Stimulated activated CD4-positive, alpha-beta T cell treated with anti-CD3 and anti-CD28 coated beads, Interleukin-12 subunit alpha, Interleukin-12 subunit beta, amount 100 ng/mL, for 24 hours (primary cell): ENCODE results near the gene HS6ST3.

Experiments used
- DNase-seq, 2 experiments: peaks; one replicate each; pipeline ENCODE4 v3.0.0-alpha.2; 2020; ENCODE audit warnings: low read depth in 2 of 2

The HS6ST3 gene

GRCh38 chr13:96308568-96308967, 218.7 kb downstream of the HS6ST3 start:
- no peak for DNase-seq

GRCh38 chr13:96314974-96315373, 225.1 kb downstream of the HS6ST3 start:
- no peak for DNase-seq

GRCh38 chr13:96338030-96338429, 248.1 kb downstream of the HS6ST3 start:
- DNase-seq: no peak

DNA sequence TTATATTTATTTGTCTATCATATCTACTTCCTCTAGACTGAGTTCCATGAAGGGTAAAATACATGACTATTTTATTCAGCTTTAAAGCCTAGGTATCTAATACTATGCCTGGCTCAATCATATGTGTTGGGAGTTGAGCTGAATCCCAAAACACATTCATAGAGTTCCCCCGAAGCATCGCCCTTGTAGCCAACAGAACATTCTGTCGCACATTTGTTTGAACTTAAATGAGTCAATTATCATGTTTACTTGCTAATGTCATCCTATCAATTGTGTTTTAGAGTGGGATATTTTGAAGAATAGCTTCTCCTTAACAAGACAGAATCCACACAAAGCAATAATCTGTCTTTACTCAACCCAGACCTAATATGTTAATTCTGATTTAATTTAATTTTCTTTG, 252.4 kb downstream of the HS6ST3 start:
- DNase-seq: no peak

DNA sequence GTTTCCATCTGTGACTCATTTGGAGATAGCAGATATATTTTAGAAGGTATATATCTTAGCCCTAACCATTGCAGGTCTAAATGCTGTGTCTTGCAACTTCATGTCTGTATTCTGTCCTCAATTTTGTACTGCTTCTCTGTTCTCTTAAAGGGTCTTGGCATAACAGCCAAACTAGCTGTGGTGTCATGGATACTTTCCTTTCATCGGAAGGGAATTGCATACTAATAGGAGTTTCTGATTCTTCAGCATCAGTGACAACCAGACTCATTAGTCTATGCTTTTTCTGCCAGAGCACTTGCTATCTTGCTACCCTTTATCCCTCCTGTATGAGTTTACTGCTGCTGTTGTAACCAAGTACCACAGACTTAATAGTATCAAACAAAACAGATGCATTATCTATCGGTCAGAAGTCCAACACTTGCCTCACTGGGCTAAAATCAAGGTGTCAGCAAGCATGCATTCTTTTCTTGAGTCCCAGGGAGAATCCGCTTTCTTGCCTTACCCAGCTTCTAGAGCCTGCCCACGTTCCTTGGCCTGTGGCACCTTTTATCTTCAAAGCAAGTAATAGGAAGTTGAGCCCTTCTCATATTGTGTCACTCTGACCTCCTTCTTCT, 253.1 kb downstream of the HS6ST3 start:
- DNase-seq: no peak

DNA sequence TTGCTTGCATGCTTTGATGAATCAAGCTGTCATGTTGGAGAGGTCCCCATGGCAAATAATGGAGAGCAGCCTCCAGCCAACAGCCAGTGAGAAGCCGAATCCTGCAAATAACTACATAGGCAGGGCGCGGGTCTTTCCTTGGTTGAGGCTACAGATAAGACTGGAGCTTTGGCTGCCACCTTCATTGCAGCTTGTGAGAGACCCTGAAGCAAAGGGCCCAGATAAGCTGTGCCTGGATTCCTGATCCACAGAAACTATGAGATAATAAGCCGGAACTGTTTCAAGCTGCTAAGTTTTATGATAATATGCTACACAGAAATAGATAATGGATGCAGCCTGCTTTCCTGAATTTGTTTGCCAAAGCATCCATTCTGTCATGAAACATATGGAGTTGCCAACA, 257.0 kb downstream of the HS6ST3 start:
- no peak for DNase-seq

DNA sequence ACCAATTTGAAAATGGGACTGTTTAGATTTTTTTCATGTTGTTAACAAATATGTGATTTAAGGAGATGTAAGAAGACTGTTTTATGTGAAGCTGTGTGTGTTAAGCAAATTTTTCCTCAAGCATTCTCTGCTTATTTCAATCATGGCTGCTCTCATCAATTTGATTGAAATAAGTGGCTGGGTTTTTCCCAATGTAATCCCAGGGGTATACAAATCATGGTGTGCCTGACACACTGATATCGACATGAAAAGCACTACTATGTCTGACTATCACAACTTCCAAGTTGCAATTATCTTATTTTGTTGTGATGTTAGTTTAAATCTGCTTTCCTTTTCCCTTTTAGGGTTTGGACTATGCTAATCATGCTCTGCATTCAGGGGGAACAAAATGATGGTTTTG, 283.7 kb downstream of the HS6ST3 start:
- no peak for DNase-seq

- no peak for DNase-seq
Observed at GRCh38 chr13:96377835-96378234, 287.9 kb downstream of the HS6ST3 start.

GRCh38 chr13:96379967-96380366, 290.1 kb downstream of the HS6ST3 start:
- DNase-seq: no peak

DNA sequence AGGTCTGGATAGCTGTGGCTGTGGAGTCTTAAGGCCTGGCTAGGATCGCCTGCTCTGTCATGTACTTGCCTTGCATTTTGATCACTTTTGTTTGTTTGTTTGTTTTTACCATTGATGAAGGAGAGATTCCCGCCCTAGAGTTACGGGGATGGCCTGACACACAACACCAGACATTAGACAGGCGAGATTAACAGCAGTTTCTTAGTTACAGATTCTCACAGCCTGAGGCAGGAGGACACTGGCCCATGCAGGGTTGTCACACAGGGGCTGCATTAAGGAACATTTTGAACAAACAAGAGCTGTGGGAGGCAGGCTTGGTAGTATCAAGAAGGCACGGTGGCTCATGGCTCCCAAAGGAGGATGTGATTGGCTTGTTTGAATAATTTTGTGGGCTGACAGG, 291.8 kb downstream of the HS6ST3 start:
- DNase-seq: no peak

DNA sequence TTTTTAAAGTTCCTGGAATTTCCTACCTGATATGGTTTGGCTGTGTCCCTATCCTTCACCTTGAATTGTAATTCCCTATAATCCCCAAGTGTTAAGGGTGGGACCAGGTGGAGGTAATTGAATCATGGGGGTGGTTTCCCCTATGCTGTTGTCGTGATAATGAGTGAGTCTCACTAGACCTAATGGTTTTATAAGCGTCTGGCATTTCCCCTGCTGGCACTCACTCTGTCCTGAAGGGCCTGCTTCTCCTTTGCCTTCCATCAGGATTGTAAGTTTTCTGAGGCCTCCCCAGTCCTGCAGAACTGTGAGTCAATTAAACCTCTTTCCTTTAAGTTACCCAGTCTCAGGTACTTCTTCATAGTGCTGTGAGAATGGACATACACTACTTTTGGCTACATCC, 298.7 kb downstream of the HS6ST3 start:
- no peak for DNase-seq

GRCh38 chr13:96391606-96392005, 301.7 kb downstream of the HS6ST3 start:
- no peak for DNase-seq

DNA sequence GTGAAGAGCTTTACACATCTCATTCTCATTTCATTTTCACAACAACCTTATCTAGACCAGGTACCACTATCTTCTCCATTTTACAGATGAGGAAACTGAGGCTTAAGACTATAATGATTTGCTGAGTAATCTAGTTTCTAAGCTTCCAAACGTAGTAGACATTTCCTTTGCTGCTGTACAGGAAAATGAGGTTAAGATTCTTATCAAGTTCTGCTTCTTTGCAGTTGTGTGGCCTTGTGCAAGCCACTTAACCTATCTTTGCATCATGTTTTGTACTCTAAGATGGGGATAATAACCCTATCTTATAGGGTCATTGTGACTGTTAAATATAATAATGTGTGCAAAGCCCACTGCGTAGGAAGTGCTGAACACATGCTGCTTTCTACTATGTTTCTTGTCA, 307.9 kb downstream of the HS6ST3 start:
- no peak for DNase-seq

DNA sequence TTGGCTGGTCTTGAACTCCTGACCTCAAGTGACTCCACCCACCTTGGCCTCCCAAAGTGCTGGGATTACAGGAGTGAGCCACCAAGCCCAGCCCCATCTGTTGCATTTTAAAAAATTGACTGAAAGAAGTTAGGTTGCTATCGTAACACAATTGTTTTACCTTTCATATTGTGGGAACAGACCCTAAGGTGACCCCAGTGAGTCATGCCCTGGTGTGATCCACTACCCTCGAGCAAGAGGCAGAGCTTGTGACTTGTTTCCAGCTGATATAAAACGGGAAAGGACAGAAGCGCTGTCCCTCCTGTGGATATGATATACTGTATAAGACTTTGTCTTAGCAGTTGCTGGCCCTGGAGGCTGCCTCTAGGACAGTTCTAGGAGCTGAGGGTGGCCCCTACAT, 308.6 kb downstream of the HS6ST3 start:
- no peak for DNase-seq

GRCh38 chr13:96403241-96403640, 313.3 kb downstream of the HS6ST3 start:
- no peak for DNase-seq

DNA sequence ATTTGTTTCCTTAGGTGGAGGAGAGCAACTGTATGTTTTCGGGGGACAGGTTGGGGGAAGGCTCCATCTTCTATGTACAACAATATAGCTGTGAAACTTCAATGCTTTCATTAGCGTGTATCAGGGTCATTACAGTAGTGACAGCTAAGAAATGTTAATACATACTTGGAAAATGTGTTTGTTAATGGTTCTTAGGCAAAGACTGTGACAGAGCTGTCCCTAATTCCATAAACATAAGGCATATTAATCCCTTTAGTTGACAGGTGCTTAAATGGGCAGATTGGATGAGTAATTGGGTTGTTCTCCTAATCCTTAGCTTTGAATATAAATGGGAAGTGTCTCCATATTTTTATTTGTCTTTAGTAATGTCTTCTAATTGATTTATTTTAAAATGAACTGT, 313.7 kb downstream of the HS6ST3 start:
- no peak for DNase-seq

GRCh38 chr13:96415831-96416385, 326.0 kb downstream of the HS6ST3 start:
- no peak for DNase-seq

DNA sequence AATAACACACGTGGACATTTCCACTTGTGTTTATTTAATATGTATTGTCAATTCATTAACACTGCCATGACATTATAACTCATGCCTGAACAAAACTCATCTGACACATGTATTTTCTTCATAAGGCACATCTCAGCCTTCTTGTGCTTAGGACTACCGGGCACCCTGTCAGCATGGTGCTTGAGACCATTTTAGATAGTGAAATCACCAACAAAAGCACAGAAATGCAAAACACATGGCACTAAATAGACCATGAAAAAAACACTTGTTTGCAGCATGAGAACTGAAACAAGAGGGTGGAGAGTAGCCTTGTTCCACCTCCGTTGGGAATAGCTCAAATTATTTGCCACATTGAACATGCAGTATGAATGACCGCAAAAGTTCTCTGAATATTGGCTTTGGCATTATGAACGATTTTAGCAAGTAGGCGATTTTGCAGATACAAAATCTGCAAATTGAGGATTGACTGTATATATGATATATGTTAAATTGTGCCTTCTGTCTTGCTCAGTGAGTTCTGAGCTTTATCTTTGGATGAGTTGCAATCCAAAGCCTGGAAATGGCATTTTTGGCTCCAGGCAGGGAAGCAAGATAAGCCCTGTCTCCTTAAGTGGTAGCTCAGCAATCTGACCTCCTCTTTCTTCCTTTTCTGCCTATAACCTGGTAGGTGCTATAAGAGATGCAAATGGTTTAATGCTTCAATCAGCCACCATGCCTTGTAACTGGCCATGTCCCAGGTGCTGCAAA, 328.2 kb downstream of the HS6ST3 start:
- DNase-seq: no peak

DNA sequence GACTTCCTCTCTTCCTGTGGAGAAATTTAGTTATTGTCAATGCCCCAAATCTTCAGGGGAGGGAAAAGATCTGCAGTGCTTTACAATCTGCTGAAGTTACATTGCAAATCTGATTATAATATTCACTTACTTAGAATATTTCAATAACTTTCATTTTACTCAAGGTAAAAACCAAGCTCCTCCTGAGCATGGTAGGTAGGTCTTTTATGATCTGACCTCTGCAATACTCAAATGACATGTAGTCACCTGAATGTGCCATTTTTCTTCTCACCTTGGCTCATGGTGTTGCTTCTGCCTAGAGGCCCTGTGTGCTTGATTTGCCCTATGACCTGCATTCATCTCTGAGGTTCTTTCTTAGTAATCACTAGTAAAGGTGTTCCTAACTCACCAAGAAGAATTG, 331.4 kb downstream of the HS6ST3 start:
- DNase-seq: no peak

DNA sequence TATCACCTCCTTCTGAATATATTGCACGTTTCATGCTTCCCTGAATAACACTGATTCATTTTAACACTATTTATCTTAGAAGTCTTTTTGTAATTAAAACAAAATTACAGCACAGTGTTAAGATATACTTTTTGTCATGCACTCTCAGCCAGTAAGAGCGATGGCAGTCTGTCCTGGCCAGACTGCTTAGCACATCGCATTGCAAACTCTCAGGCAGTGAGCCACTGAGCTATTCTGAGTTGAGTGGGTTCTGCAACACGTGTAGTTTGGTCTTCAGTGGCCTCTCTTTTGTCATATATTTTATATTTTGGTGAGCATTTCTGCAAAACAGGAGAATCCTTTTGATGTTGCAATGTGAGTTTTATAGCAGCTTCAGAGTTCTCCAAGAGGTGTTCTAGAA, 332.1 kb downstream of the HS6ST3 start:
- DNase-seq: no peak

GRCh38 chr13:96426167-96426566, 336.3 kb downstream of the HS6ST3 start:
- DNase-seq: no peak

DNA sequence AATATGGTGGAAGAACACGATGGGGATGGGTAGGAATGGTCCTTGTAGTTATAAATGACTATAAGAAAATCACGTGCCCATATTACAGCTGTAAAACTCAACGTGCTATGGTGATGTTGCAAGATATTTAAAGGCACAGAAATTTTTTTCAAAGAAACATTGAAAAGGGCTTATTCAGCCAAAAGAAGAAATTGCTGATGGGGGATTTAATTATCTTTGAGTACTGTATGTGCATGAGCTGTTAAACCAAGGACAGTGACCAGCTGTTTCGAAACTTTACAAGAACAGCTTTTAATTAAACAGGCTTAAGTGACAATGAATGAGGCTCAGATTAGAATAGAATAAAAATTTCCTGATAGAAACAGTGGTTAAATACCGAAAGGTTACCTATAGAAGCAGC, 339.0 kb downstream of the HS6ST3 start:
- no peak for DNase-seq

GRCh38 chr13:96431044-96431581, 341.2 kb downstream of the HS6ST3 start:
- DNase-seq: no peak
